SJSA1 (cell line): ENCODE measurements around the gene WIPI1. TPM values are rescaled to one million over a fixed set of nuclear protein-coding genes. Genes with fewer than 3 reads are reported as not detected.
A peak's percentile ranks its signal among the peaks of the same experiment; 100 is the strongest.
"Not testable (repeated sequence)": the region's sequence is repeated elsewhere in the genome, so short reads cannot be mapped to it uniquely, and the experiment has no call there.

Source experiments
- DNase-seq, 2 experiments: peaks; one replicate each; pipeline ENCODE4 v3.0.0-alpha.2; 2015 to 2020; ENCODE audit warnings: low spot score in 2 of 2, low read depth in 1 of 2
- H3K27ac ChIP-seq: fragments of 250-450 bp; sonication (Bioruptor Pico); 2 replicates; pipeline ENCODE4 v1.5.1; 2020; ENCODE audit warnings: mild to moderate bottlenecking, moderate library complexity
- H3K27me3 ChIP-seq: fragments of 250-450 bp; sonication (Bioruptor Pico); replicated peaks from 2 replicates; pipeline ENCODE4 v1.5.1; 2020; ENCODE audit warnings: mild to moderate bottlenecking, moderate library complexity
- H3K36me3 ChIP-seq: fragments of 250-450 bp; sonication (Bioruptor Pico); 2 replicates; pipeline ENCODE4 v1.5.1; 2020; ENCODE audit warnings: mild to moderate bottlenecking
- H3K4me1 ChIP-seq: fragments of 250-450 bp; sonication (Bioruptor Pico); replicated peaks from 2 replicates; pipeline ENCODE4 v1.6.1; 2021; ENCODE audit warnings: mild to moderate bottlenecking
- H3K4me3 ChIP-seq: fragments of 250-450 bp; sonication (Bioruptor Pico); 2 replicates; pipeline ENCODE4 v1.5.1; 2020; ENCODE audit warnings: mild to moderate bottlenecking
- H3K9me3 ChIP-seq: fragments of 250-450 bp; sonication (Bioruptor Pico); replicated peaks from 2 replicates; pipeline ENCODE4 v1.5.1; 2020; ENCODE audit warnings: mild to moderate bottlenecking
- total RNA-seq: library from RNA; depleted of rRNA; stranded (reverse); fragments of >200 nt; shearing (Covaris generic); gene quantifications from 2 replicates; pipeline ENCODE4 v1.2.3, GENCODE V29; 2014

Gene WIPI1
- total RNA-seq, 1 experiment from 2014 or later, result 53.5 TPM

- Histone ChIP-seq H3K4me3 (no peak overlapping the region), H3K4me1 (no peaks in the 10 kb centered on the region), H3K27me3 (no peaks in the 10 kb centered on the region), H3K27ac (no peak overlapping the region), H3K9me3 (no peaks in the 10 kb centered on the region), H3K36me3 (peaks cover 59% of the 10 kb centered on the region)
- DNase-seq, result peak in 1 of 2 experiments; percentile 38
Measured at GRCh38 chr17:68427575-68427974, 29.7 kb downstream of the WIPI1 start.

DNA sequence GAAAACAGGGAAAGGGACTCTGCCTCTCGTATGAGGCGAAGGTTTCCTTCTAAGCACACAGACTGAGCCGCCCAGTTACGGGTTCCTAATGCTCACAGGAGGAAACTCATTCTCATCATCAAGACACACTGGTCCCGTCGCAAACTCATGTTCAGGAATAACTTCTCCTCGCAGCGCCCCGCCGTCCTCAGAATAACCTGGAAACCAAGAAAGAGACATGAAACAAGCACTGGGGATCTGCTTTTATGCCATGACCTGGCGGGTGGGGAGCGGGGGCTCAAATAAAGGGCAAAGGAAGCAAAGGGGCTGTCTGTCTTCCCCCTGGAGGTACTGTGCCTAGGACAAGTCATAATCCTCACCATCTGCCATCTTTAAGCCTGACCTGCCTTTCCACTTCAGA is 31.3 kb downstream of the WIPI1 start:
- H3K27me3 ChIP-seq, result no peaks in the 10 kb centered on the region
- H3K4me3 ChIP-seq, result no peak overlapping the region
- no peaks in the 10 kb centered on the region for H3K9me3 ChIP-seq
- DNase-seq, result no peak
- peaks cover 45% of the 10 kb centered on the region for H3K36me3 ChIP-seq
- no peaks in the 10 kb centered on the region for H3K4me1 ChIP-seq
- H3K27ac ChIP-seq, result no peak overlapping the region

DNA sequence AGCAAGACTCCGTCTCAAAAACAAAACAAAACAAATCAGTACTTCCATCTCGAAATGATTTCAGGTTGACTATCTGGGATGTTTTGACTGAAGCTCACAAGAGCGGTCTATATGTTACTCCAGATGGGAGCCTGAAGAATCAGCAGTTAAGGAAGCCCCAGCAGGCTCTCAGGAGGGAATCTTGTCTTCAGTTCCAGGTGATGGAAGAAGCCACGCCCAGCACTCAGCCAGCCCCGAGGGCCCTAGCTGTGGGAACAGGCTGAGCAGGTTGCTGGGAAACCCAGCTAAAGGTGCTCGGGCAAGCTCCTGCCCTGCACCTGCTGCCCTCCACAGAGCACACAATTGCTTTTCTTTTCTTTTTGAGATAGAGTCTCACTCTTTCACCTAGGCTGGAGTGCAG is 32.4 kb downstream of the WIPI1 start:
- peaks cover 34% of the 10 kb centered on the region for H3K36me3 ChIP-seq
- no peaks in the 10 kb centered on the region for H3K9me3 ChIP-seq
- no peak for DNase-seq

GRCh38 chr17:68424203-68424602 is 33.1 kb downstream of the WIPI1 start:
- no peaks in the 10 kb centered on the region for H3K9me3 ChIP-seq
- DNase-seq, result no peak
- no peaks in the 10 kb centered on the region for H3K27me3 ChIP-seq
- no peak overlapping the region for H3K27ac ChIP-seq
- H3K4me1 ChIP-seq, result no peaks in the 10 kb centered on the region
- no peak overlapping the region for H3K4me3 ChIP-seq
- H3K36me3 ChIP-seq, result peaks cover 28% of the 10 kb centered on the region

More for the DNA sequence above, 32.4 kb downstream of the WIPI1 start:
- Histone ChIP-seq H3K27me3 (no peaks in the 10 kb centered on the region), H3K4me3 (no peak overlapping the region), H3K27ac (no peak overlapping the region), H3K4me1 (no peaks in the 10 kb centered on the region)

DNA sequence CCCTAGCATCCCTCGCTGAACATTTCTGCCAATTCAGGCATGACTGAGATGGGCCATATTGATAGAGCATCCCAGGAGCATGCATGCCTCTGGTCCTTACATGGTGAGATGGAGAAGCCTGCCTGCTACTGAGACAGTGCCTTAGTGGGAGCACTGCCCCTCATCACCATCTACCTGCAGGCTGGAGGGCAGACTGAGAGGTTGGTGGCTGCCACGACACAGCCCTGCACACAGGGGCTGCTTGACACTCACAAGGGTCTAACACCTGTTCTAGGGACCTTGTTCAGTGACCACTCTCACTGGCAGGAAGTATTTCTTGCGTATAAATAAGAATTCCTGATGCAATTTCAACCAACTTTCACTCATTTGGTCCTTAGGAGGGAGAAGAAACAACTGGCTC is 34.0 kb downstream of the WIPI1 start:
- Histone ChIP-seq H3K27me3 (no peaks in the 10 kb centered on the region), H3K4me3 (no peak overlapping the region), H3K9me3 (no peaks in the 10 kb centered on the region), H3K27ac (no peak overlapping the region), H3K36me3 (peaks cover 18% of the 10 kb centered on the region), H3K4me1 (no peaks in the 10 kb centered on the region)
- no peak for DNase-seq

DNA sequence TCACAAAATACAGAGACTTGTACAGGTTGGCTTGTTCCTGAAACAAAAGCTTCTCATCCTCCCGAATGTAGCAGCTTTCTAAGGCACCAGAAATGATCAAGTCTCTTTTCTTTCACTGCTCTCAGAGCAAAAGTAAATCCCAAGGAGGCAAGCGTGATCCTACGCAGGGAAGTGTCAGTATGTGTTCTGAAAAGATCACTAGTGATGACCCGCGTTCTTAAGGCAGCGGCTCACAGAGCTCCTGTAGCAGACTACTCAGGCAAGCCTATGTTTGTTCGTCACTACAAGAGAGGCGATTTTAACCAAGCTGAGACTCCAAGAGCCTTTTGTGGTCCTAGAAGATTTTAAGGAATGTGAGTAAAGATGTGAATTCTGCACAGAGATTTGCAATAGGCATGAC is 34.5 kb downstream of the WIPI1 start:
- DNase-seq, result no peak
- Histone ChIP-seq H3K36me3 (peaks cover 16% of the 10 kb centered on the region), H3K9me3 (no peaks in the 10 kb centered on the region), H3K4me1 (no peaks in the 10 kb centered on the region), H3K27me3 (no peaks in the 10 kb centered on the region), H3K27ac (no peak overlapping the region), H3K4me3 (no peak overlapping the region)

DNA sequence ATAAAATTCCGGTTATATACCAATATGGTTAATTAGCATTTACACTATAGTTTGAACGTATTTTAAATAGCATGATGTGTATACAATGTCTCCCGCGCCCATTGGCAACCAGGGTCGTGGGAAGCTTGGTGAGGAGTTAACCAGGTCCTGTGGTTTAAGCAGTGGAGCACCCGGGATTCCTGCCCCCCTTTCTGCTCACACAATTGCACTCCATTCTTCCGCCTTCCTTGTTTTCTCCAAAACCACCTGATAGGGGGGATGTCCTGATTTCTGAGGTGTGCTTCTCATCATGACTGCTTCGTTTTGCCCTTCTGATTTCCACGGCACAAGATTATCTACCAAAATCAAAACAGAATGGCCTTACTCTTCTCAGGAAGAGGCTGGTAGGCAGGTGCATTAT is 35.8 kb downstream of the WIPI1 start:
- no peak for DNase-seq
- no peak overlapping the region for H3K27ac ChIP-seq
- no peaks in the 10 kb centered on the region for H3K9me3 ChIP-seq
- no peak overlapping the region for H3K4me3 ChIP-seq
- no peaks in the 10 kb centered on the region for H3K27me3 ChIP-seq
- peaks cover 11% of the 10 kb centered on the region for H3K36me3 ChIP-seq
- H3K4me1 ChIP-seq, result no peaks in the 10 kb centered on the region

DNA sequence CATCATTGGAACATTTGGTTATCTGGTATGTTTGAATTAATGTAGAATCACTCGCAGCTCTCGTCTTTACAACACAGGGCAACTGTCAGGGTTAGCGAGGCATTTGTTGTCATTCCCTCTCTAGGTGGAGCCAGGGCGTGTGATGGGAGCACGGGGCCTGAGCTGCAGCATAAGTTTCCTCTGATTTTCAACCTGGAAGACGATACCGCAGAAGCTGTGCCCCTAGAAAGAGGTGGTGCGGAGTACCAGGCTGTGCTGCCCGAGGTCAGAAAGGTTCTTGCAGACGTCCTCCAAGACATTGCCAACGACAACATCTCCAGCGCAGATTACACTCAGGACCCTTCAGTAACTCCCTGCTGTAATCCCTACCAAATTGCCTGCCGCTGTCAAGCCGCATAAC is 37.2 kb downstream of the WIPI1 start:
- DNase-seq, result peak in 1 of 2 experiments; percentile 30
- Histone ChIP-seq H3K36me3 (peaks cover 5% of the 10 kb centered on the region), H3K4me1 (no peaks in the 10 kb centered on the region), H3K27ac (no peak overlapping the region), H3K27me3 (no peaks in the 10 kb centered on the region), H3K4me3 (no peak overlapping the region), H3K9me3 (no peaks in the 10 kb centered on the region)

- Histone ChIP-seq H3K27me3 (no peaks in the 10 kb centered on the region), H3K4me1 (no peaks in the 10 kb centered on the region; the same call in 1 of the 2 replicates), H3K4me3 (no peak overlapping the region), H3K27ac (no peak overlapping the region), H3K9me3 (no peaks in the 10 kb centered on the region), H3K36me3 (no peaks in the 10 kb centered on the region; the same call in 1 of the 2 replicates)
- no peak for DNase-seq
Measured at GRCh38 chr17:68418876-68419275, 38.4 kb downstream of the WIPI1 start.

GRCh38 chr17:68417317-68417716 is 40.0 kb downstream of the WIPI1 start:
- Histone ChIP-seq H3K36me3 (no peaks in the 10 kb centered on the region; the same call in 1 of the 2 replicates), H3K4me1 (no peaks in the 10 kb centered on the region; the same call in 1 of the 2 replicates), H3K9me3 (no peaks in the 10 kb centered on the region), H3K4me3 (no peak overlapping the region), H3K27ac (no peak overlapping the region), H3K27me3 (no peaks in the 10 kb centered on the region)
- no peak for DNase-seq

DNA sequence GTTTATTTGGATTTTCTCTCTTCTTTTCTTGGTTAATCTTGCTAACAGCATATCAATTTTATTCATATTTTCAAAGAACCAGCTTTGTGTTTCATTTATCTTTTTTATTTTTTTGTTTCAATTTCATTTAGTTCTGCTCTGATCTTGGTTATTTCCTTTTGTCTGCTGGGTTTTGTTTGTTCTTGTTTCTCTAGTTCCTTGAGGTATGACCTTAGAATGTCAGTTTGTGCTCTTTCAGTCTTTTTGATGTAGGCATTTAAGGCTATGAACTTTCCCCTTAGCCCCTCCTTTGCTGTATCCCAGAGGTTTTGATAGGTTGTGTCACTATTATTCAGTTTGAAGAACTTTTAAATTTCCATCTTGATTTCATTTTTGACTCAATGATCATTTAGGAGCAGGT is 42.4 kb downstream of the WIPI1 start:
- not testable (repeated sequence) for H3K36me3 ChIP-seq, H3K4me1 ChIP-seq, H3K27ac ChIP-seq, DNase-seq, H3K27me3 ChIP-seq, H3K4me3 ChIP-seq, H3K9me3 ChIP-seq

GRCh38 chr17:68413597-68414560 is 43.4 kb downstream of the WIPI1 start:
- not testable (repeated sequence) for H3K27ac ChIP-seq, H3K9me3 ChIP-seq, H3K27me3 ChIP-seq, H3K4me1 ChIP-seq, H3K36me3 ChIP-seq
- DNase-seq, result peak in 1 of 2 experiments; percentile 36
- H3K4me3 ChIP-seq, result peak overlapping the region; percentile 24

DNA sequence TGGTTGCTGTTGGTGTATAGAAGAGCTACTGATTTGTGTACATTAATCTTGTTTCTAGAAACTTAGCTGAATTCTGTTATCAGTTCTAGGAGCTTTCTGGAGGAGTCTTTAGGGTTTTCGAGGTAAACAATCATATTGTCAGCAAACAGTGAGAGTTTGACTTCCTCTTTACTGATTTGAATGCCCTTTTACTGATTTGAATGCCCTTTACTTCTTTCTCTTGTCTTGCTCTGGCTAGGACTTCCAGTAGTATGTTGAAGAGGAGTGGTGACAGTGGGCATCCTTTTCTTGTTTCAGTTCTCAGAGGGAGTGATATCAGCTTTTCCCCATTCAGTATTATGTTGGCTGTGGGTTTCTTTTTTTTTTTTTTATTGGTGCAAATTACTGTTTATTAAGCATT is 49.6 kb downstream of the WIPI1 start:
- not testable (repeated sequence) for H3K9me3 ChIP-seq, H3K4me3 ChIP-seq, DNase-seq, H3K27me3 ChIP-seq, H3K4me1 ChIP-seq, H3K27ac ChIP-seq, H3K36me3 ChIP-seq

- not testable (repeated sequence) for H3K4me3 ChIP-seq, H3K27me3 ChIP-seq, H3K9me3 ChIP-seq, DNase-seq, H3K36me3 ChIP-seq, H3K27ac ChIP-seq
- peaks cover 18% of the 10 kb centered on the region for H3K4me1 ChIP-seq
Measured at GRCh38 chr17:68403837-68404236, 53.5 kb downstream of the WIPI1 start.
